Neural cell (in vitro differentiated cells): Measurements from ENCODE around the gene PRDM12. TPM values are rescaled to one million over a fixed set of nuclear protein-coding genes. Genes with fewer than 3 reads are reported as not detected.

Source experiments
- H2AFZ ChIP-seq: fragments of 200-600, 300-800 bp; sonication (generic), shearing (Covaris generic); 2 replicates; pipeline ENCODE4 v1.6.0; 2014; ENCODE audit warnings: low read depth, mild to moderate bottlenecking, antibody characterized with exemption, low read length, moderate library complexity
- H3F3A ChIP-seq: fragments of 200-600 bp; shearing (Covaris generic); 2 replicates; pipeline ENCODE4 v1.6.1; 2016; ENCODE audit warnings: mild to moderate bottlenecking, moderate library complexity, mixed read lengths, antibody characterized with exemption, low read length; ENCODE audit not compliant: insufficient read depth, poor library complexity, severe bottlenecking
- H3K27ac ChIP-seq: fragments of 200-600, 300-800 bp; sonication (generic), shearing (Covaris generic); 2 replicates; pipeline ENCODE4 v1.5.1; 2014; ENCODE audit warnings: mild to moderate bottlenecking, low read length, moderate library complexity
- H3K27me3 ChIP-seq: fragments of 300-800, 200-600 bp; sonication (generic), shearing (Covaris generic); 2 replicates; pipeline ENCODE4 v1.6.0; 2014; ENCODE audit warnings: mild to moderate bottlenecking, low read depth, low read length, moderate library complexity; ENCODE audit not compliant: insufficient read depth
- H3K36me3 ChIP-seq: fragments of 300-800, 200-600 bp; sonication (generic), shearing (Covaris generic); 2 replicates; pipeline ENCODE4 v1.5.1; 2014; ENCODE audit warnings: mild to moderate bottlenecking, antibody characterized with exemption, low read length, moderate library complexity; ENCODE audit not compliant: insufficient read depth
- H3K4me2 ChIP-seq: fragments of 300-800, 200-600 bp; sonication (generic), shearing (Covaris generic); 2 replicates; pipeline ENCODE4 v1.6.0; 2014; ENCODE audit warnings: mild to moderate bottlenecking, low read length
- H3K4me3 ChIP-seq: fragments of 300-800, 200-600 bp; sonication (generic), shearing (Covaris generic); 2 replicates; pipeline ENCODE4 v1.5.1; 2014; ENCODE audit warnings: mild to moderate bottlenecking, low read length, moderate library complexity
- H3K79me2 ChIP-seq: fragments of 200-600 bp; shearing (Covaris generic); replicated peaks from 2 replicates; pipeline ENCODE4 v1.6.0; 2014; ENCODE audit warnings: mild to moderate bottlenecking, low read length, moderate library complexity; ENCODE audit not compliant: insufficient read depth
- H3K9ac ChIP-seq: fragments of 300-800, 200-600 bp; sonication (generic), shearing (Covaris generic); 2 replicates; pipeline ENCODE4 v1.6.1; 2016; ENCODE audit warnings: mild to moderate bottlenecking, low read length, mixed read lengths
- H3K9me2 ChIP-seq: fragments of 200-600 bp; shearing (Covaris generic); 2 replicates; pipeline ENCODE4 v1.6.1; 2016; ENCODE audit warnings: mild to moderate bottlenecking, low read length, mixed read lengths; ENCODE audit not compliant: insufficient read depth
- H3K9me3 ChIP-seq: fragments of 200-600, 300-800 bp; sonication (generic), shearing (Covaris generic); 2 replicates; pipeline ENCODE4 v1.6.1; 2016; ENCODE audit warnings: mild to moderate bottlenecking, mixed run types, low read length, moderate library complexity, mixed read lengths
- H4K20me1 ChIP-seq: fragments of 200-600 bp; shearing (Covaris generic); 2 replicates; pipeline ENCODE4 v1.6.1; 2016; ENCODE audit warnings: mild to moderate bottlenecking, mixed run types; ENCODE audit not compliant: insufficient read depth
- EP300 ChIP-seq: fragments of 450-650 bp; conservative IDR thresholded peaks from 2 replicates; pipeline ENCODE4 v1.6.1; 2014; ENCODE audit warnings: antibody characterized with exemption, mild to moderate bottlenecking, moderate library complexity; ENCODE audit not compliant: poor library complexity, severe bottlenecking
- EZH2 ChIP-seq: fragments of 200-600, 300-800 bp; shearing (Covaris generic), sonication (generic); IDR thresholded peaks from 2 replicates; pipeline ENCODE4 v1.6.1; 2014; ENCODE audit warnings: antibody characterized with exemption, low read length, borderline replicate concordance, mild to moderate bottlenecking; ENCODE audit not compliant: insufficient read depth, poor library complexity, severe bottlenecking
- MXI1 ChIP-seq: fragments of 450-650 bp; conservative IDR thresholded peaks from 2 replicates; pipeline ENCODE4 v1.6.1; 2014; ENCODE audit warnings: antibody characterized with exemption, mild to moderate bottlenecking; ENCODE audit not compliant: poor library complexity, severe bottlenecking
- POLR2AphosphoS5 ChIP-seq: IDR thresholded peaks from 2 replicates; pipeline ENCODE4 v1.6.1; 2012
- RAD21 ChIP-seq: fragments of 450-650 bp; conservative IDR thresholded peaks from 2 replicates; pipeline ENCODE4 v1.6.1; 2014; ENCODE audit warnings: antibody characterized with exemption, mild to moderate bottlenecking, moderate library complexity
- REST ChIP-seq: IDR thresholded peaks from 2 replicates; pipeline ENCODE4 v1.6.1; 2012; ENCODE audit warnings: borderline replicate concordance
- SMC3 ChIP-seq: fragments of 450-650 bp; conservative IDR thresholded peaks from 2 replicates; pipeline ENCODE4 v1.6.1; 2014; ENCODE audit warnings: antibody characterized with exemption, mild to moderate bottlenecking, moderate library complexity; ENCODE audit not compliant: poor library complexity
- TAF1 ChIP-seq: IDR thresholded peaks from 2 replicates; pipeline ENCODE4 v1.6.1; 2012; ENCODE audit warnings: low read depth
- polyA plus RNA-seq: library from polyadenylated mRNA; depleted of rRNA; stranded (reverse); fragments of >200 nt; gene quantifications from 2 replicates; pipeline ENCODE4 v1.2.3, GENCODE V29; 2014

Gene PRDM12
- polyA plus RNA-seq, 1 donor from 2014 or later = 0.17 TPM

- no peaks in the 10 kb centered on the region for H3K79me2 ChIP-seq
- no peaks in the 10 kb centered on the region for H3K36me3 ChIP-seq
- H3K9ac ChIP-seq = no peak overlapping the region
- TF ChIP-seq RAD21 (no peak), EZH2 (no peak), POLR2AphosphoS5 (no peak), SMC3 (no peak), TAF1 (no peak), EP300 (no peak), MXI1 (no peak)
- no peaks in the 10 kb centered on the region for H3K9me2 ChIP-seq
- H3K27me3 ChIP-seq = peaks cover 7% of the 10 kb centered on the region
- no peaks in the 10 kb centered on the region for H3K9me3 ChIP-seq
- H3K4me2 ChIP-seq = no peak overlapping the region
- no peaks in the 10 kb centered on the region for H3F3A ChIP-seq
- no peaks in the 10 kb centered on the region for H4K20me1 ChIP-seq
- no peak overlapping the region for H3K27ac ChIP-seq
- H2AFZ ChIP-seq = no peak overlapping the region
- no peak overlapping the region for H3K4me3 ChIP-seq
These were observed 12.6 kb upstream of the PRDM12 start for GRCh38 chr9:130651752-130652151.

GRCh38 chr9:130654879-130655278, 9.5 kb upstream of the PRDM12 start:
- no peak for TF ChIP-seq REST
- peaks cover 30% of the 10 kb centered on the region for H3K27me3 ChIP-seq
- no peaks in the 10 kb centered on the region for H3F3A ChIP-seq
- H2AFZ ChIP-seq = no peak overlapping the region
- peaks cover 2% of the 10 kb centered on the region for H3K9me3 ChIP-seq
- no peak overlapping the region for H3K27ac ChIP-seq
- H3K36me3 ChIP-seq = no peaks in the 10 kb centered on the region
- no peak overlapping the region for H3K4me2 ChIP-seq
- H3K4me3 ChIP-seq = no peak overlapping the region
- H4K20me1 ChIP-seq = no peaks in the 10 kb centered on the region
- no peaks in the 10 kb centered on the region for H3K9me2 ChIP-seq
- no peak overlapping the region for H3K9ac ChIP-seq
- H3K79me2 ChIP-seq = no peaks in the 10 kb centered on the region

- Histone ChIP-seq H3K79me2 (no peaks in the 10 kb centered on the region), H3K36me3 (no peaks in the 10 kb centered on the region), H4K20me1 (no peaks in the 10 kb centered on the region), H3K4me3 (peak overlapping the region; percentile 45), H2AFZ (no peak overlapping the region), H3K4me2 (no peak overlapping the region), H3K9ac (no peak overlapping the region), H3K9me2 (no peaks in the 10 kb centered on the region), H3K27me3 (peaks cover 73% of the 10 kb centered on the region), H3K27ac (no peak overlapping the region), H3K9me3 (peaks cover 2% of the 10 kb centered on the region), H3F3A (no peaks in the 10 kb centered on the region)
- TF ChIP-seq REST (no peak), EZH2 (peak; percentile 36)
These were observed 5.3 kb upstream of the PRDM12 start for GRCh38 chr9:130658893-130659698.
